ENCODE results near the gene GRM4.

GRCh38 chr6:34065466-34066217, 80.2 kb downstream of the GRM4 start:
- TF ChIP-seq CTCF (IDR thresholded peaks at IDR 0.05 in 8 of 11, conservative IDR thresholded peaks at IDR 0.05 in 3 of 11) (no peak), POLR2AphosphoS5 (IDR thresholded peaks at IDR 0.05) (no peak)
